Liver (tissue), 9 donors: ENCODE measurements around the gene MYO15A. TPM values are rescaled to one million over a fixed set of nuclear protein-coding genes. Genes with fewer than 3 reads are reported as not detected.

Source experiments
- DNase-seq: peaks from one replicate; pipeline ENCODE4 v3.0.0-alpha.2; 2017; ENCODE audit warnings: low spot score
- H3K27ac ChIP-seq, 2 donors: one replicate each; pipeline ENCODE4 v1.7.0; 2013; ENCODE audit warnings: inconsistent platforms in 2 of 2, low read length in 2 of 2, control low read depth in 1 of 2, low read depth in 1 of 2, mild to moderate bottlenecking in 1 of 2
- H3K27me3 ChIP-seq, 4 donors: one replicate each; pipeline versions ENCODE4 v1.6.1 to v1.7.0; 2013; ENCODE audit warnings: low read length in 3 of 4, inconsistent platforms in 1 of 4, mild to moderate bottlenecking in 1 of 4, moderate library complexity in 1 of 4; ENCODE audit not compliant: control insufficient read depth in 4 of 4, insufficient read depth in 4 of 4
- H3K36me3 ChIP-seq, 4 donors: one replicate each; pipeline versions ENCODE4 v1.6.1 to v1.7.0; 2013; ENCODE audit warnings: low read length in 3 of 4, mild to moderate bottlenecking in 3 of 4, low read depth in 1 of 4, moderate library complexity in 1 of 4; ENCODE audit not compliant: control insufficient read depth in 4 of 4, insufficient read depth in 3 of 4
- H3K4me1 ChIP-seq, 4 donors: one replicate each; pipeline versions ENCODE4 v1.6.1 to v1.7.0; 2013; ENCODE audit warnings: low read length in 3 of 4, mild to moderate bottlenecking in 3 of 4, moderate library complexity in 1 of 4; ENCODE audit not compliant: control insufficient read depth in 4 of 4, insufficient read depth in 4 of 4
- H3K4me3 ChIP-seq, 3 donors: one replicate each; pipeline versions ENCODE4 v1.6.1 to v1.7.0; 2013; ENCODE audit warnings: low read length in 3 of 3, control low read depth in 1 of 3, low read depth in 1 of 3, mild to moderate bottlenecking in 1 of 3
- H3K9ac ChIP-seq, 2 donors: one replicate each; pipeline ENCODE4 v1.7.0; 2013; ENCODE audit warnings: low read length in 2 of 2, mild to moderate bottlenecking in 2 of 2, moderate library complexity in 2 of 2, control low read depth in 1 of 2, low read depth in 1 of 2
- H3K9me3 ChIP-seq, 4 donors: one replicate each; pipeline versions ENCODE4 v1.6.1 to v1.7.0; 2013; ENCODE audit warnings: low read length in 3 of 4; ENCODE audit not compliant: control insufficient read depth in 4 of 4
- ATF3 ChIP-seq: IDR thresholded peaks from 2 replicates; pipeline ENCODE4 v1.6.1; 2016; ENCODE audit warnings: antibody characterized with exemption
- EGR1 ChIP-seq, 2 donors: IDR thresholded peaks; 2 replicates each; pipeline ENCODE4 v1.6.1; 2016 to 2018; ENCODE audit warnings: antibody characterized with exemption in 2 of 2, low read depth in 2 of 2
- FOXA2 ChIP-seq: IDR thresholded peaks from 2 replicates; pipeline ENCODE4 v1.6.1; 2016; ENCODE audit warnings: antibody characterized with exemption
- GABPA ChIP-seq, 2 donors: IDR thresholded peaks in 1 of 2; conservative IDR thresholded peaks in 1 of 2; 2 replicates each; pipeline ENCODE4 v1.6.1; 2016; ENCODE audit warnings: antibody characterized with exemption in 2 of 2, mild to moderate bottlenecking in 1 of 2, moderate library complexity in 1 of 2
- HNF4A ChIP-seq, 2 donors: conservative IDR thresholded peaks; 2 replicates each; pipeline ENCODE4 v1.6.1; 2016; ENCODE audit warnings: antibody characterized with exemption in 2 of 2, mild to moderate bottlenecking in 2 of 2
- HNF4G ChIP-seq: IDR thresholded peaks from 2 replicates; pipeline ENCODE4 v1.6.1; 2016; ENCODE audit warnings: antibody characterized with exemption
- JUND ChIP-seq, 2 donors: IDR thresholded peaks; 2 replicates each; pipeline ENCODE4 v1.6.1; 2016; ENCODE audit warnings: antibody characterized with exemption in 2 of 2
- NR2F2 ChIP-seq: IDR thresholded peaks from 2 replicates; pipeline ENCODE4 v1.6.1; 2016; ENCODE audit warnings: antibody characterized with exemption
- RAD21 ChIP-seq, 2 donors: IDR thresholded peaks; 2 replicates each; pipeline ENCODE4 v1.6.1; 2016; ENCODE audit warnings: antibody characterized with exemption in 2 of 2, mild to moderate bottlenecking in 2 of 2
- RXRA ChIP-seq, 2 donors: IDR thresholded peaks; 2 replicates each; pipeline ENCODE4 v1.6.1; 2017 to 2018; ENCODE audit warnings: antibody characterized with exemption in 2 of 2, mild to moderate bottlenecking in 1 of 2
- SP1 ChIP-seq: IDR thresholded peaks from 2 replicates; pipeline ENCODE4 v1.6.1; 2018; ENCODE audit warnings: antibody characterized with exemption, mild to moderate bottlenecking
- TAF1 ChIP-seq: conservative IDR thresholded peaks from 2 replicates; pipeline ENCODE4 v1.6.1; 2016; ENCODE audit warnings: antibody characterized with exemption, mild to moderate bottlenecking
- YY1 ChIP-seq: IDR thresholded peaks from 2 replicates; pipeline ENCODE4 v1.6.1; 2016; ENCODE audit warnings: antibody characterized with exemption, mild to moderate bottlenecking
- ZBTB33 ChIP-seq: IDR thresholded peaks from 2 replicates; pipeline ENCODE4 v1.6.1; 2016; ENCODE audit warnings: antibody characterized with exemption
- whole genome bisulfite sequencing: extraction: QIAGEN DNeasy Blood & Tissue Kit; methylation state at CpG from one replicate; pipeline ENCODE4 v1.1.7; 2013; 5-methylcytosine and 5-hydroxymethylcytosine counted together
- polyA plus RNA-seq, 2 donors: library from polyadenylated mRNA; stranded (reverse) in 1 of 2; unstranded in 1 of 2; fragments of 200-250 nt in 1 of 2; fragments of >200 nt in 1 of 2; fragmentation: Nextera tagmentation in 1 of 2; extraction: Ambion mirVana in 1 of 2; gene quantifications; one replicate each; pipeline versions ENCODE4 v1.2.1 to v1.2.3, GENCODE V29; 2013 to 2015
- total RNA-seq, 2 donors: library from RNA; depleted of rRNA; stranded (reverse); fragments of >200 nt; gene quantifications; one replicate each; pipeline ENCODE4 v1.2.3, GENCODE V29; 2014
- TF ChIP-seq, protein P1 (sequence below): fragments of 150-350 bp; IDR thresholded peaks from 2 replicates; pipeline ENCODE4 v1.5.1; 2017; ENCODE audit warnings: improper control_type of control experiment, low read depth, low read length; ENCODE audit not compliant: missing input control
- TF ChIP-seq, protein P2 (sequence below): IDR thresholded peaks from 2 replicates; pipeline ENCODE4 v1.6.1; 2016; ENCODE audit warnings: antibody characterized with exemption
- donor health status: healthy.
- donor health status: healthy.
- donor health status: healthy.
- donor health status: healthy.
- donor health status: healthy.

MYO15A gene
- total and polyA plus RNA-seq, 4 donors = 0.15 to 2.9 (median 0.97) TPM

DNA sequence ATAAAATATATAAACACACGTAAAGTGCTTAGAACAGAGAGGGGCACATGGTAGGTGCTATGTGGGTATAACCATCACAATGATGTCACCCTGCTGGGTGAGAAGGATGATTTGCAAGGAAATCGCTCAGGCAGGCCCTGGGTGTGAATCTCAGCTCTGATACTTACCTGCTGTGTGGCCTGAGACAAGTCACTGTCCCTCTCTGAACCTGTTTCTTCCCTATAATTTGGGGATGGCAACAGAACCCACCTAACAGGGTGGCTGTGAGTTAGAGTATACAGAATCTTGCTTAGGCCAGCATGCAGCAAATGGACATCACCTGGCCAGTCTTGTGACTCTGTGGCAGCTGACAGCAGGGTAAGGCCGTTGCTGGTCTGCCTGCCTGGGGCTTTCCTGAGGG lies 38.4 kb downstream of the MYO15A start:
- Histone ChIP-seq H3K27me3 (no peaks in the 10 kb centered on the region), H3K27ac (no peak overlapping the region), H3K36me3 (no peaks in the 10 kb centered on the region), H3K9me3 (no peaks in the 10 kb centered on the region), H3K4me3 (no peak overlapping the region), H3K4me1 (no peaks in the 10 kb centered on the region), H3K9ac (no peak overlapping the region)
- 92% methylated on average over 3 of the region's 3 CpGs for WGBS
- no peak for DNase-seq
- TF ChIP-seq SP1 = no peak
- TF ChIP-seq NR2F2 = no peak
- TF ChIP-seq JUND (IDR thresholded peaks at IDR 0.05) = no peak
- no peak for TF ChIP-seq FOXA2
- TF ChIP-seq RAD21 (IDR thresholded peaks at IDR 0.05) = no peak
- TF ChIP-seq RXRA (IDR thresholded peaks at IDR 0.05) = no peak
- no peak for TF ChIP-seq ZBTB33

DNA sequence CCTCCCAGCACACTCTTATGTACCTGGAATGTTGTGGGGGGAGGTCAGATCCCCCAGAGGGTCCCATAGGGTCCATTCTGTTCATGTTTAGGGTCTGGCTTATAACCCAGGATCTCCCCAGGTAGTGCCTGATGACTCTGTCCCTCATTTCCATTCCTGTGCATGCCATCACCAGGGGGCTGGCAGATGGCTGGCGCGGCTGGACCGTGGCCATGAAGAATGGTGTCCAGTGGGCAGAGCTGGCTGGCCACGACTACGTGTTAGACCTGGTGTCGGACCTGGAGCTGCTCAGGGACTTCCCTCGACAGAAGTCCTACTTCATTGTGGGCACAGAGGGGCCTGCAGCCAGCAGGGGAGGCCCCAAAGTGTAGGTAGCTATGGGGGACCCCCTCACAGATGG lies 40.0 kb downstream of the MYO15A start:
- Histone ChIP-seq H3K4me3 (no peak overlapping the region), H3K36me3 (no peaks in the 10 kb centered on the region), H3K27me3 (no peaks in the 10 kb centered on the region), H3K27ac (no peak overlapping the region), H3K9me3 (no peaks in the 10 kb centered on the region), H3K4me1 (peaks cover 0 to 4% (median 0%) of the 10 kb centered on the region in 4 donors), H3K9ac (no peak overlapping the region)
- 94% methylated on average over 7 of the region's 7 CpGs for WGBS
- DNase-seq = no peak
- no peak for TF ChIP-seq YY1
- TF ChIP-seq HNF4G = no peak
- TF ChIP-seq, protein P1, sequence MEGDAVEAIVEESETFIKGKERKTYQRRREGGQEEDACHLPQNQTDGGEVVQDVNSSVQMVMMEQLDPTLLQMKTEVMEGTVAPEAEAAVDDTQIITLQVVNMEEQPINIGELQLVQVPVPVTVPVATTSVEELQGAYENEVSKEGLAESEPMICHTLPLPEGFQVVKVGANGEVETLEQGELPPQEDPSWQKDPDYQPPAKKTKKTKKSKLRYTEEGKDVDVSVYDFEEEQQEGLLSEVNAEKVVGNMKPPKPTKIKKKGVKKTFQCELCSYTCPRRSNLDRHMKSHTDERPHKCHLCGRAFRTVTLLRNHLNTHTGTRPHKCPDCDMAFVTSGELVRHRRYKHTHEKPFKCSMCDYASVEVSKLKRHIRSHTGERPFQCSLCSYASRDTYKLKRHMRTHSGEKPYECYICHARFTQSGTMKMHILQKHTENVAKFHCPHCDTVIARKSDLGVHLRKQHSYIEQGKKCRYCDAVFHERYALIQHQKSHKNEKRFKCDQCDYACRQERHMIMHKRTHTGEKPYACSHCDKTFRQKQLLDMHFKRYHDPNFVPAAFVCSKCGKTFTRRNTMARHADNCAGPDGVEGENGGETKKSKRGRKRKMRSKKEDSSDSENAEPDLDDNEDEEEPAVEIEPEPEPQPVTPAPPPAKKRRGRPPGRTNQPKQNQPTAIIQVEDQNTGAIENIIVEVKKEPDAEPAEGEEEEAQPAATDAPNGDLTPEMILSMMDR = no peak
- TF ChIP-seq NR2F2 = no peak
- TF ChIP-seq ZBTB33 = no peak
- TF ChIP-seq HNF4A (conservative IDR thresholded peaks at IDR 0.05) = no peak
- TF ChIP-seq FOXA2 = no peak
- TF ChIP-seq ATF3 = no peak
- no peak for TF ChIP-seq JUND (IDR thresholded peaks at IDR 0.05)
- TF ChIP-seq, protein P2, sequence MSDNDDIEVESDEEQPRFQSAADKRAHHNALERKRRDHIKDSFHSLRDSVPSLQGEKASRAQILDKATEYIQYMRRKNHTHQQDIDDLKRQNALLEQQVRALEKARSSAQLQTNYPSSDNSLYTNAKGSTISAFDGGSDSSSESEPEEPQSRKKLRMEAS = no peak
- no peak for TF ChIP-seq GABPA (IDR thresholded peaks at IDR 0.05 in 1 of 2, conservative IDR thresholded peaks at IDR 0.05 in 1 of 2)
- no peak for TF ChIP-seq EGR1 (IDR thresholded peaks at IDR 0.05; ENCODE audit: low read depth in 2 of 2)
- TF ChIP-seq RAD21 (IDR thresholded peaks at IDR 0.05) = no peak
- no peak for TF ChIP-seq TAF1
